ENCODE results near the gene TNFRSF18.

- TF ChIP-seq TAF1 (IDR thresholded peaks at IDR 0.05; ENCODE audit: borderline replicate concordance, insufficient read depth, low read length) (no peak), POLR2AphosphoS5 (IDR thresholded peaks at IDR 0.05; ENCODE audit: low read depth, low read length) (no peak)
These were observed 25.1 kb downstream of the TNFRSF18 start for GRCh38 chr1:1181129-1181937.

Measured in PFSK-1 (cell line).